ENCODE data around the gene MARF1.

GRCh38 chr16:15594711-15595320 is 48.1 kb downstream of the MARF1 start:
- TF ChIP-seq CTCF (IDR thresholded peaks at IDR 0.05) (no peak), POLR2A (IDR thresholded peaks at IDR 0.05) (no peak), POLR2AphosphoS5 (IDR thresholded peaks at IDR 0.05) (no peak)

Measured in upper lobe of left lung (tissue), 4 donors.